ENCODE results near the gene NFKB1. TPM values are rescaled to one million over a fixed set of nuclear protein-coding genes. Genes with fewer than 3 reads are reported as not detected.
A peak's percentile ranks its signal among the peaks of the same experiment; 100 is the strongest.

The NFKB1 gene
- total RNA-seq, 4 donors from 2014 or later = 31.6 to 42.1 (median 39.7) TPM

DNA sequence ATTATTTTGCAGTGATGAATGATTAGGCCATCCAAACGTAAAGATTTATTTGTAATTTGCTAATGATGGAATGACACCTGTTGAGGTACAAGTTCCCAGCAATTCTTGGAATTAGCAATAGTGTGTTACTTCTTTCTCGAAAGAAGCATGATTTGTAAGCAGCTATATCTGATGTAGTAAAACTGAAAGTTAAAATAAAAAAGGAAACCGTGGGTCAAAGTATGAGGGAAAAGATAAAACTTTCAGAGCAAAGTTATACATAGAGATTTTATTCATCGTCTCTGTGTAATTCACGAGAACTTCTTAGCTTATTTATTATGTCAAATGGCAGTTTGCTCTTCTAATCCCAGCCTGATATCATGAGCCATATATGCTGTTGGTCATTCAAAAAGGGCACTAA is 59.0 kb downstream of the NFKB1 start:
- no peak for DNase-seq (ENCODE audit: extremely low spot score)
- intact Hi-C loops (cut with DNase I) = no loop called here
- 47% methylated on average over 5 of the region's 5 CpGs for WGBS
- Histone ChIP-seq H3K9me3 (no peaks in the 10 kb centered on the region), H3K27me3 (no peaks in the 10 kb centered on the region), H3K27ac (replicated peaks in 1 of 4) (peak overlapping the region; percentile 24 to 67 (median 48)), H3K4me1 (peaks cover 6 to 44% (median 34%) of the 10 kb centered on the region in 4 donors), H3K36me3 (peaks cover 0 to 5% (median 0%) of the 10 kb centered on the region in 4 donors), H3K4me3 (peak overlapping the region in 1 of 4 donors; percentile 4)
- no peak for TF ChIP-seq POLR2AphosphoS5 (IDR thresholded peaks at IDR 0.05)
- no peak for TF ChIP-seq EP300 (IDR thresholded peaks at IDR 0.05)
- TF ChIP-seq, protein P1, sequence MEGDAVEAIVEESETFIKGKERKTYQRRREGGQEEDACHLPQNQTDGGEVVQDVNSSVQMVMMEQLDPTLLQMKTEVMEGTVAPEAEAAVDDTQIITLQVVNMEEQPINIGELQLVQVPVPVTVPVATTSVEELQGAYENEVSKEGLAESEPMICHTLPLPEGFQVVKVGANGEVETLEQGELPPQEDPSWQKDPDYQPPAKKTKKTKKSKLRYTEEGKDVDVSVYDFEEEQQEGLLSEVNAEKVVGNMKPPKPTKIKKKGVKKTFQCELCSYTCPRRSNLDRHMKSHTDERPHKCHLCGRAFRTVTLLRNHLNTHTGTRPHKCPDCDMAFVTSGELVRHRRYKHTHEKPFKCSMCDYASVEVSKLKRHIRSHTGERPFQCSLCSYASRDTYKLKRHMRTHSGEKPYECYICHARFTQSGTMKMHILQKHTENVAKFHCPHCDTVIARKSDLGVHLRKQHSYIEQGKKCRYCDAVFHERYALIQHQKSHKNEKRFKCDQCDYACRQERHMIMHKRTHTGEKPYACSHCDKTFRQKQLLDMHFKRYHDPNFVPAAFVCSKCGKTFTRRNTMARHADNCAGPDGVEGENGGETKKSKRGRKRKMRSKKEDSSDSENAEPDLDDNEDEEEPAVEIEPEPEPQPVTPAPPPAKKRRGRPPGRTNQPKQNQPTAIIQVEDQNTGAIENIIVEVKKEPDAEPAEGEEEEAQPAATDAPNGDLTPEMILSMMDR (IDR thresholded peaks at IDR 0.05) = no peak
- no peak for TF ChIP-seq POLR2A (IDR thresholded peaks at IDR 0.05; ENCODE audit: low read depth)

DNA sequence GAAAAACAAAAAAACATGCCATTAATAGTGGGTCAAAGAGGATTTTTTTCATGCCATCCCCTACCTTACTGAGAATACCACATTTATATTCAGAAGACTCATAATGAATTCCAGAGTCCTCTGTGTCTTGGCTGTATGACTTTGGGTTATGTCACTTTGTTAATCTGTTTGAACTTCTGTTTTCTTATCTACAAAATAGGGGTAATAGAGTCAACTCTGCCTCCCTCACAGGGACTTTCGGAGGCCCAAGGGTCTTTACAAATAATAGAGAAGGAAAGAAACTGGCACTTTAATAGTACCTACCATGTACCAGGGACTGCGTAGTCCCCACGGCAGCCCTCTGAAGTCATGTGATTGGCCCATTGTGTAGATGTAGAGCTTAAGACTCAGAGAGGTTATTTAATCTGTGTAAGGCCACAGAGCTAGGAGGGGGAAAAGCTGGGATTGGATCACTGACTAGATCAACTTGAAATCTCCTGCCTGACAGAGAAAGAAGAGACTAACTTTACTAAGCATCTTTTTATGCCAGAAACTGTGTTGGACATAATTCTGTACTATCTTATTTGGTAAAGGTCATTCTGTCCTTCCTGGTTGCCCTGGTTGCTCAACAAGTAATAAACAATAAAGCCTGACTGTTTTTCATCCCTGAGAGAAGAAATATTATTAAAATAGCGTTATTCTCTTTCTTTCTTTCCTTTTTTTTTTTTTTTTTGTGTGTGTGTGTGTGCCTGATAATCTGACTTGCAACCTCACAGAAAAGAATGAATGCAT is 59.6 kb downstream of the NFKB1 start:
- peak overlapping the region; percentile 24 to 67 (median 48) for H3K27ac ChIP-seq (replicated peaks in 1 of 4)
- peaks cover 0 to 5% (median 0%) of the 10 kb centered on the region in 4 donors for H3K36me3 ChIP-seq
- no peak for DNase-seq (ENCODE audit: extremely low spot score)
- 55% methylated on average over 4 of the region's 4 CpGs for WGBS
- no peaks in the 10 kb centered on the region for H3K9me3 ChIP-seq
- TF ChIP-seq POLR2AphosphoS5 (IDR thresholded peaks at IDR 0.05) = no peak
- no peak for TF ChIP-seq POLR2A (IDR thresholded peaks at IDR 0.05; ENCODE audit: low read depth)
- no peak for TF ChIP-seq EP300 (IDR thresholded peaks at IDR 0.05)
- TF ChIP-seq, protein P1 (IDR thresholded peaks at IDR 0.05) = no peak
- H3K27me3 ChIP-seq = no peaks in the 10 kb centered on the region
- intact Hi-C loops (cut with DNase I) = no loop called here
- H3K4me1 ChIP-seq = peaks cover 6 to 49% (median 37%) of the 10 kb centered on the region in 4 donors
- no peak overlapping the region for H3K4me3 ChIP-seq

DNA sequence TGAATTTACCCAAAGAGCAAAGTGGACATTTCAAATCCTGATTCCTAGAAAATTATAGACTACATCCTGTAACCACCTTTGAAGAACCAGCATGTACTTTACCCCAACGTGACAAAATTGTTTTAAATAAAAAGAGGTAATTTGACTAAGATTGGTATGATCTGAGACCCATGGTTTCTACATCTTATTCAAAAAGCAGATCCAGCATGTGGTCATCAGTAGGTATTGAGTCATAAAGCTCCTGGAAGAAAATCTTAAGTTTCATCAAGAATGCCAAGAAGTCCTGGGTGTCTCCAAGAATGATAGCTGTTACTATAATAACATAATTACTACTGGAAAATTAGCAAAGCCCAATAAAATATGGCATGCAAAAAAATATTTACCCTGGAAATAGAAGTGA is 61.8 kb downstream of the NFKB1 start:
- no peak overlapping the region for H3K4me3 ChIP-seq
- WGBS = 69% methylated on average over 1 of the region's 1 CpG
- H3K4me1 ChIP-seq = peaks cover 6 to 62% (median 45%) of the 10 kb centered on the region in 4 donors
- peaks cover 0 to 11% (median 3%) of the 10 kb centered on the region in 4 donors for H3K36me3 ChIP-seq
- H3K27me3 ChIP-seq = no peaks in the 10 kb centered on the region
- intact Hi-C loops (cut with DNase I) = no loop called here
- TF ChIP-seq, protein P1 (IDR thresholded peaks at IDR 0.05) = no peak
- TF ChIP-seq POLR2A (IDR thresholded peaks at IDR 0.05; ENCODE audit: low read depth) = no peak
- no peak for TF ChIP-seq EP300 (IDR thresholded peaks at IDR 0.05)
- TF ChIP-seq POLR2AphosphoS5 (IDR thresholded peaks at IDR 0.05) = no peak
- no peak overlapping the region for H3K27ac ChIP-seq (replicated peaks in 1 of 4)
- H3K9me3 ChIP-seq = no peaks in the 10 kb centered on the region
- no peak for DNase-seq (ENCODE audit: extremely low spot score)

DNA sequence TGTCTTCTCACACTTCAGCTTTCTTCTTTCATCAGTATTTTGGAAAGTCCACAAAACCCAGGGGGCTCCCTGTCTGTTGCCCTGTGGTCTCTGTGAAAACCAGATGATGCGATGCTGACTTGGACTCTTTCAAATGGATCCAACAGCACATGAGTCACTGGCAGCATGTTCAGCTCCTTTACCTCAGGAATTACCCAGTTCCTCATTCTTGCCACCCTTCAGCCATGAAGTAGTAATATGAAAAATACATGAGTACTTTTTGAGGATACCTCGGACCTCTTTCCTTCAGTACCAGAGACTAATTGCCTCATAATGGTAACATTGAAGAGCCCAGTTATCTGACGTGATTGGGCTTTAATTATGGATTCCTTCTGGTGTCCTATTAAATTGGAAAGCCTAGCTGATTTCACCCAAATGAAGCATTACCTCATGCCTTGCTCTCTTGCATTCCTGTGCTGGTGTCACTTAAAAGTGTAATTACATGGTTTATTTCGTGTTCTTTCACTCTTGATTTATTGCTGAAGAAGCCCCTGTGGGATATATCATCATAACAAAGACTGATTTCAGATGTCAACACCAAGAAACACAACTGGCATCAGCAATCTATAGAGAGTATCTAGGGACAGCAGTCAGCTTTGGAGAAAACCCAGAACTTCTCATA is 63.4 kb downstream of the NFKB1 start:
- Histone ChIP-seq H3K27ac (replicated peaks in 1 of 4) (no peak overlapping the region), H3K9me3 (no peaks in the 10 kb centered on the region), H3K4me1 (peaks cover 6 to 69% (median 52%) of the 10 kb centered on the region in 4 donors), H3K4me3 (no peak overlapping the region), H3K36me3 (peaks cover 0 to 11% (median 3%) of the 10 kb centered on the region in 4 donors), H3K27me3 (no peaks in the 10 kb centered on the region)
- 73% methylated on average over 4 of the region's 4 CpGs for WGBS
- no peak for DNase-seq (ENCODE audit: extremely low spot score)
- TF ChIP-seq, protein P1 (IDR thresholded peaks at IDR 0.05) = no peak
- TF ChIP-seq POLR2A (IDR thresholded peaks at IDR 0.05; ENCODE audit: low read depth) = no peak
- TF ChIP-seq POLR2AphosphoS5 (IDR thresholded peaks at IDR 0.05) = no peak
- intact Hi-C loops (cut with DNase I) = no loop called here

Measured in esophagus muscularis mucosa (tissue), 4 donors.